A549 (cell line): ENCODE measurements around the gene STIM1. TPM values are rescaled to one million over a fixed set of nuclear protein-coding genes. Genes with fewer than 3 reads are reported as not detected.

Experiments
- BCL3 ChIP-seq: fragments of >200 bp; sonication (Bioruptor Twin); formaldehyde crosslinking; IDR thresholded peaks from 3 replicates; pipeline ENCODE4 v1.6.1; 2016
- CHD2 ChIP-seq: fragments of 150-350 bp; IDR thresholded peaks from 2 replicates; pipeline ENCODE4 v1.6.1; 2014; ENCODE audit warnings: low read length; ENCODE audit not compliant: partially characterized antibody
- EHF ChIP-seq: fragments of 250-450 bp; sonication (Bioruptor Pico); IDR thresholded peaks from 2 replicates; pipeline ENCODE4 v1.5.0; 2020; ENCODE audit warnings: mild to moderate bottlenecking
- FOXS1 ChIP-seq: fragments of 250-450 bp; sonication (Bioruptor Pico); IDR thresholded peaks from 2 replicates; pipeline ENCODE4 v1.5.0; 2020; ENCODE audit warnings: mild to moderate bottlenecking, moderate library complexity
- TP53 ChIP-seq: fragments of 250-450 bp; sonication (Bioruptor Pico); IDR thresholded peaks from 2 replicates; pipeline ENCODE4 v1.5.0; 2021; ENCODE audit warnings: mild to moderate bottlenecking, moderate library complexity
- polyA plus RNA-seq, 4 experiments: library from polyadenylated mRNA; depleted of rRNA in 3 of 4; stranded (reverse); fragments of >200 nt; fragmentation: RNase III in 1 of 4; extraction: RNeasy Plus Mini Kit Qiagen cat#74134 plus additional on column Dnase treatment in 1 of 4; gene quantifications; 2 replicates in 3 of 4; 3 replicates in 1 of 4; pipeline ENCODE4 v1.2.3, GENCODE V29; 2011 to 2017
- small RNA-seq, 6 experiments: library from RNA; depleted of rRNA; stranded (forward); fragments of <200 nt; gene quantifications; one replicate each; pipeline ENCODE3, GENCODE V24; 2012

The STIM1 gene
- polyA plus RNA-seq, 2 of the 4 experiments (the other 2 are of a cell fraction): 35.2 to 38.7 TPM

- no peak for TF ChIP-seq BCL3
- no peak for TF ChIP-seq CHD2
- no peak for TF ChIP-seq FOXS1
- no peak for TF ChIP-seq EHF (CRISPR knock-in tag)
- no peak for TF ChIP-seq TP53 (CRISPR knock-in tag)
These were observed 284.7 kb downstream of the STIM1 start (continued) for GRCh38 chr11:4140067-4140636.

Small RNA genes lying within 50 kb of the gene (small RNA-seq; reads per million reads assigned to genes)
- 0 reads per million in 6 experiments for gene AC087441.2
- 0 reads per million in 6 experiments for gene RF00409
- 0 reads per million in 6 experiments for gene RPS29P20

Other genes starting within 250 kb of the STIM1 start
- 0.08 and 0.12 TPM in 2 replicates for gene ART5, start 213.7 kb upstream of the STIM1 start, polyA plus RNA-seq (2011; rRNA removed)
- gene ART5, start 213.7 kb upstream of the STIM1 start, polyA plus RNA-seq (2017; fragmentation: RNase III; extraction: RNeasy Plus Mini Kit Qiagen cat#74134 plus additional on column Dnase treatment): 0.22 to 0.30 TPM in 2 of 3 replicates, not detected in the other
- gene ART1, start 210.5 kb upstream of the STIM1 start, polyA plus RNA-seq (2011; rRNA removed): not detected in 2 replicates
- gene ART1, start 210.5 kb upstream of the STIM1 start, polyA plus RNA-seq (2017; fragmentation: RNase III; extraction: RNeasy Plus Mini Kit Qiagen cat#74134 plus additional on column Dnase treatment): not detected in 3 replicates
- gene CHRNA10, start 184.3 kb upstream of the STIM1 start, polyA plus RNA-seq (2011; rRNA removed): 0.44 and 0.61 TPM in 2 replicates
- 0.85 to 1.1 TPM (median 0.87 TPM) in 3 replicates for gene CHRNA10, start 184.3 kb upstream of the STIM1 start, polyA plus RNA-seq (2017; fragmentation: RNase III; extraction: RNeasy Plus Mini Kit Qiagen cat#74134 plus additional on column Dnase treatment)
- gene NUP98, start 58.1 kb upstream of the STIM1 start, polyA plus RNA-seq (2011; rRNA removed): 121 and 152 TPM in 2 replicates
- 51.9 to 54.2 TPM (median 53.0 TPM) in 3 replicates for gene NUP98, start 58.1 kb upstream of the STIM1 start, polyA plus RNA-seq (2017; fragmentation: RNase III; extraction: RNeasy Plus Mini Kit Qiagen cat#74134 plus additional on column Dnase treatment)
- 35.2 and 49.2 TPM in 2 replicates for gene PGAP2, start 47.1 kb upstream of the STIM1 start, polyA plus RNA-seq (2011; rRNA removed)
- gene PGAP2, start 47.1 kb upstream of the STIM1 start, polyA plus RNA-seq (2017; fragmentation: RNase III; extraction: RNeasy Plus Mini Kit Qiagen cat#74134 plus additional on column Dnase treatment): 31.4 to 32.4 TPM (median 32.1 TPM) in 3 replicates
- gene RHOG, start 14.7 kb upstream of the STIM1 start, polyA plus RNA-seq (2011; rRNA removed): 41.1 and 54.3 TPM in 2 replicates
- gene RHOG, start 14.7 kb upstream of the STIM1 start, polyA plus RNA-seq (2017; fragmentation: RNase III; extraction: RNeasy Plus Mini Kit Qiagen cat#74134 plus additional on column Dnase treatment): 55.0 to 64.3 TPM (median 62.2 TPM) in 3 replicates
- 120 and 136 TPM in 2 replicates for gene RRM1, start 239.1 kb downstream of the STIM1 start, polyA plus RNA-seq (2011; rRNA removed)
- gene RRM1, start 239.1 kb downstream of the STIM1 start, polyA plus RNA-seq (2017; fragmentation: RNase III; extraction: RNeasy Plus Mini Kit Qiagen cat#74134 plus additional on column Dnase treatment): 86.4 to 96.8 TPM (median 91.4 TPM) in 3 replicates